Testis (tissue), 2 donors: ENCODE data around the gene TMCO1.

ENCODE experiments used
- CTCF ChIP-seq, 3 experiments: fragments of 450-650 bp in 2 of 3; fragments of 200-600 bp in 1 of 3; sonication (generic) in 1 of 3; IDR thresholded peaks; one replicate each; pipeline ENCODE4 v1.5.1; 2016 to 2019; ENCODE audit warnings: antibody characterized with exemption in 3 of 3, mild to moderate bottlenecking in 2 of 3, moderate library complexity in 1 of 3
- POLR2A ChIP-seq: fragments of 450-650 bp; IDR thresholded peaks from one replicate; pipeline ENCODE4 v1.6.1; 2017; ENCODE audit warnings: antibody characterized with exemption, mild to moderate bottlenecking, moderate library complexity

GRCh38 chr1:165755393-165756010, 13.2 kb downstream of the TMCO1 start:
- TF ChIP-seq CTCF (IDR thresholded peaks at IDR 0.05) (no peak), POLR2A (no peak)
